HepG2 (cell line): ENCODE measurements around the gene ZSCAN26. TPM values are rescaled to one million over a fixed set of nuclear protein-coding genes. Genes with fewer than 3 reads are reported as not detected.

Experiments used
- ATAC-seq: fragments of 200-7000 bp; cut with Tn5 transposase; 3 replicates; pipeline ENCODE4 v1.9.1; 2020; ENCODE audit warnings: mild to moderate bottlenecking, moderate library complexity
- BruUV-seq: library from RNA; stranded (reverse); fragments of 400-500 nt; replicated peaks from 2 replicates; lab custom pipeline; 2021; lab: Mats Ljungman, UMichigan
- CTCF ChIA-PET: fragments of 300-600 bp; formaldehyde crosslinking; extraction: SDS; loops from one replicate; lab custom pipeline; 2021; ENCODE audit warnings: low total read pairs, inconsistent platforms, low intra/inter-chr PET ratio; lab: Yijun Ruan, JAX
- POLR2A ChIA-PET: fragments of 350-600 bp; sonication (Branson Sonifier 250); formaldehyde crosslinking; loops from one replicate; lab custom pipeline; 2020; ENCODE audit warnings: antibody characterized with exemption, inconsistent platforms; lab: Yijun Ruan, JAX
- DNase-seq: peaks from one replicate; pipeline ENCODE4 v3.0.0-alpha.2; 2015; ENCODE audit warnings: low spot score
- FAIRE-seq: peaks from 3 replicates; lab custom pipeline; 2011; peaks lifted over from hg19 to GRCh38; lab: Jason Lieb, UNC
- H2AFZ ChIP-seq: one replicate; pipeline ENCODE4 v1.6.1; 2011; ENCODE audit warnings: low read length, inconsistent platforms
- H3K27ac ChIP-seq: fragments of 300-600 bp; 3 replicates; pipeline ENCODE4 v1.8.0; 2011; ENCODE audit warnings: mixed run types, mild to moderate bottlenecking, mixed read lengths, low read length, inconsistent platforms; ENCODE audit not compliant: insufficient read depth; ENCODE audit errors: extremely low read length
- H3K27me3 ChIP-seq, 2 experiments: fragments of 200-600 bp in 1 of 2; 2 replicates in 1 of 2; 3 replicates in 1 of 2; pipeline versions ENCODE4 v1.6.0 to v1.8.0; 2011; ENCODE audit warnings: low read length in 2 of 2, mild to moderate bottlenecking in 2 of 2, moderate library complexity in 2 of 2, inconsistent platforms in 1 of 2; ENCODE audit not compliant: insufficient read depth in 2 of 2, control insufficient read depth in 1 of 2
- H3K36me3 ChIP-seq, 2 experiments: fragments of 200-600 bp in 1 of 2; replicated peaks in 1 of 2; 2 replicates in 1 of 2; 3 replicates in 1 of 2; pipeline versions ENCODE4 v1.5.1 to v1.8.0; 2011; ENCODE audit warnings: low read length in 2 of 2, inconsistent platforms in 1 of 2; ENCODE audit not compliant: insufficient read depth in 2 of 2, control insufficient read depth in 1 of 2
- H3K4me1 ChIP-seq: 2 replicates; pipeline ENCODE4 v1.5.1; 2012; ENCODE audit warnings: low read length, inconsistent platforms; ENCODE audit not compliant: insufficient read depth
- H3K4me2 ChIP-seq: 2 replicates; pipeline ENCODE4 v1.6.0; 2011; ENCODE audit warnings: low read depth, low read length, inconsistent platforms
- H3K4me3 ChIP-seq, 3 experiments: fragments of 200-600 bp in 1 of 3; sonication (generic), shearing (Covaris generic) in 1 of 3; replicated peaks in 1 of 3; 2 replicates each; pipeline ENCODE4 v1.5.1; 2011 to 2016; ENCODE audit warnings: low read length in 3 of 3, inconsistent platforms in 2 of 3, low read depth in 2 of 3, mild to moderate bottlenecking in 2 of 3, control low read depth in 1 of 3, mixed read lengths in 1 of 3; ENCODE audit not compliant: insufficient read depth in 1 of 3
- H3K79me2 ChIP-seq: one replicate; pipeline ENCODE4 v1.6.1; 2011; ENCODE audit warnings: low read length, inconsistent platforms; ENCODE audit not compliant: insufficient read depth
- H3K9ac ChIP-seq: 2 replicates; pipeline ENCODE4 v1.6.0; 2011; ENCODE audit warnings: mild to moderate bottlenecking, low read depth, low read length, inconsistent platforms; ENCODE audit not compliant: insufficient read depth
- H3K9me3 ChIP-seq: 2 replicates; pipeline ENCODE4 v1.5.1; 2012; ENCODE audit warnings: mild to moderate bottlenecking, low read length
- H4K20me1 ChIP-seq: 2 replicates; pipeline ENCODE4 v1.6.0; 2011; ENCODE audit warnings: inconsistent platforms, mild to moderate bottlenecking, low read length, moderate library complexity; ENCODE audit not compliant: insufficient read depth
- ATF7 ChIP-seq, 2 experiments: fragments of 450-650 bp in 1 of 2; sonication (generic) in 1 of 2; formaldehyde crosslinking in 1 of 2; IDR thresholded peaks; 2 replicates each; pipeline versions ENCODE4 v1.4.0 to v1.6.1; 2016 to 2020; ENCODE audit warnings: antibody characterized with exemption in 1 of 2, mild to moderate bottlenecking in 1 of 2, missing genetic modification reagents in 1 of 2
- HNRNPK ChIP-seq: fragments of 200-400 bp; formaldehyde crosslinking; IDR thresholded peaks from 2 replicates; pipeline ENCODE4 v1.6.1; 2018; ENCODE audit warnings: low read length, low read depth, moderate library complexity, mild to moderate bottlenecking; ENCODE audit not compliant: poor library complexity, severe bottlenecking
- HNRNPL ChIP-seq: fragments of 200-400 bp; formaldehyde crosslinking; IDR thresholded peaks from 2 replicates; pipeline ENCODE4 v1.6.1; 2017; ENCODE audit warnings: mild to moderate bottlenecking, low read depth, low read length
- PHB2 ChIP-seq: fragments of 450-650 bp; IDR thresholded peaks from 2 replicates; pipeline ENCODE4 v1.6.1; 2018; ENCODE audit not compliant: partially characterized antibody
- PRPF4 ChIP-seq: fragments of 200-400 bp; formaldehyde crosslinking; IDR thresholded peaks from 2 replicates; pipeline ENCODE4 v1.6.1; 2016; ENCODE audit warnings: low read length, low read depth; ENCODE audit not compliant: poor library complexity, severe bottlenecking
- RXRA ChIP-seq: sonication (generic); formaldehyde crosslinking; IDR thresholded peaks from 2 replicates; pipeline ENCODE4 v1.5.1; 2020; ENCODE audit warnings: missing genetic modification reagents
- ZBTB38 ChIP-seq: sonication (generic); formaldehyde crosslinking; IDR thresholded peaks from 2 replicates; pipeline ENCODE4 v1.5.1; 2020; ENCODE audit warnings: mild to moderate bottlenecking, missing genetic modification reagents
- ZNF670 ChIP-seq: sonication (generic); formaldehyde crosslinking; IDR thresholded peaks from 2 replicates; pipeline ENCODE4 v1.8.0; 2022; ENCODE audit warnings: mild to moderate bottlenecking, missing genetic modification reagents, borderline replicate concordance
- ZNF883 ChIP-seq: sonication (generic); formaldehyde crosslinking; IDR thresholded peaks from 2 replicates; pipeline ENCODE4 v1.5.1; 2020; ENCODE audit warnings: mild to moderate bottlenecking, missing genetic modification reagents; ENCODE audit errors: not compliant biosample characterization
- WGBS: methylation state at CpG from one replicate; pipeline ENCODE4 v1.1.6; 2017; ENCODE audit warnings: low lambda C conversion rate; 5-methylcytosine and 5-hydroxymethylcytosine counted together
- in situ Hi-C: cut with HindIII; loops from 2 replicates; pipeline ENCODE4 v1.10.0; 2017; ENCODE audit warnings: low pct_unique_long_range_greater_than_20kb; ENCODE audit not compliant: extremely low pct_ligation_motif_present
- intact Hi-C: fragments of 100-400 bp; cut with micrococcal nuclease; formaldehyde crosslinking; loops from one replicate; pipeline ENCODE4 v1.10.0; 2022; ENCODE audit not compliant: unreplicated experiment
- polyA plus RNA-seq, 8 experiments: library from polyadenylated mRNA; depleted of rRNA in 3 of 8; stranded (reverse) in 7 of 8; unstranded in 1 of 8; fragments of >200 nt; fragmentation: Illumina TruSeq in 4 of 8; extraction: Trizol in 4 of 8; gene quantifications; 2 replicates each; pipeline versions ENCODE4 v1.2.1 to v1.2.3, GENCODE V29; 2011 to 2016; ENCODE audit warnings: low read depth in 4 of 8, missing spikeins in 1 of 8, mixed read lengths in 1 of 8; ENCODE audit not compliant: insufficient read depth in 1 of 8
- total RNA-seq, 5 experiments: library from RNA; depleted of rRNA; stranded (reverse); fragments of >200 nt; fragmentation: Illumina TruSeq; extraction: Trizol; gene quantifications; 2 replicates each; pipeline ENCODE4 v1.2.3, GENCODE V29; 2016; ENCODE audit warnings: low read depth in 1 of 5
- TF ChIP-seq, protein P1 (sequence below): IDR thresholded peaks from 2 replicates; pipeline ENCODE4 v1.6.1; 2012; ENCODE audit warnings: inconsistent platforms
- TF ChIP-seq, protein P2 (sequence below): sonication (generic); formaldehyde crosslinking; IDR thresholded peaks from 2 replicates; pipeline ENCODE4 v1.5.1; 2020; ENCODE audit warnings: mild to moderate bottlenecking, missing genetic modification reagents, borderline replicate concordance
- TF ChIP-seq, protein P3 (sequence below): sonication (generic); formaldehyde crosslinking; IDR thresholded peaks from 2 replicates; pipeline ENCODE4 v1.4.0; 2020; ENCODE audit warnings: mild to moderate bottlenecking, missing genetic modification reagents

Gene ZSCAN26
- total and polyA plus RNA-seq, 2 of the 13 experiments (the other 11 are each of a cell fraction or from before 2014, with no cell fraction given) = 12.0 to 15.6 TPM

DNA sequence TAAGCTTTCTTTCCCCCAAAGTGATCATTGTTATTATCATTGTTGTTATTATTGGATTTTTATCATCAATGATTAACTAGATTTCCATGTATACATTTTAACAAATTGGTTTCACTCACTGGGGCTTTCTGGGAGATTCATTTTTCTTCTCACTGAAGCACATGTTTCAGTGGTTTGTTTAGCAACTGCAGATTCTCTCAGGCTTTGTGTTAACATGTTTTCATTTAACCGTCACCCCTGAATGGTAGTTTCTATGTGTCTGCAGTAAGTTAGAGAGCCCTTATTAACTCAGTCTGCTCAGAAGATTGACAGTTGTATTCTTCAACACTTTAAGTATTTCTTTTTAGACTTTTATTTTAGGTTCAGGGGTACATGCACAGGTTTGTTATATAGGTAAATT lies 27.3 kb upstream of the ZSCAN26 start:
- CTCF ChIA-PET = no interaction called here
- intact Hi-C loops = no loop called here
- H4K20me1 ChIP-seq = no peaks in the 10 kb centered on the region
- no peaks in the 10 kb centered on the region for H3K27me3 ChIP-seq
- no peak overlapping the region for H3K4me3 ChIP-seq
- no TSS peak for BruUV-seq
- peaks cover 0 to 2% of the 10 kb centered on the region in 2 experiments; a peak in 3 of 5 replicates for H3K36me3 ChIP-seq
- no peaks in the 10 kb centered on the region for H3K9me3 ChIP-seq
- H3K4me1 ChIP-seq = no peaks in the 10 kb centered on the region
- TF ChIP-seq HNRNPL (no peak), PHB2 (no peak), ATF7 (IDR thresholded peaks at IDR 0.05) (no peak), ATF7 (CRISPR knock-in tag; IDR thresholded peaks at IDR 0.05) (no peak), HNRNPK (no peak), ZNF670 (no peak), ZNF883 (CRISPR knock-in tag) (no peak), PRPF4 (no peak), RXRA (CRISPR knock-in tag) (no peak), ZBTB38 (CRISPR knock-in tag) (no peak)
- TF ChIP-seq, protein P1, sequence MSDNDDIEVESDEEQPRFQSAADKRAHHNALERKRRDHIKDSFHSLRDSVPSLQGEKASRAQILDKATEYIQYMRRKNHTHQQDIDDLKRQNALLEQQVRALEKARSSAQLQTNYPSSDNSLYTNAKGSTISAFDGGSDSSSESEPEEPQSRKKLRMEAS = no peak
- TF ChIP-seq, protein P2, sequence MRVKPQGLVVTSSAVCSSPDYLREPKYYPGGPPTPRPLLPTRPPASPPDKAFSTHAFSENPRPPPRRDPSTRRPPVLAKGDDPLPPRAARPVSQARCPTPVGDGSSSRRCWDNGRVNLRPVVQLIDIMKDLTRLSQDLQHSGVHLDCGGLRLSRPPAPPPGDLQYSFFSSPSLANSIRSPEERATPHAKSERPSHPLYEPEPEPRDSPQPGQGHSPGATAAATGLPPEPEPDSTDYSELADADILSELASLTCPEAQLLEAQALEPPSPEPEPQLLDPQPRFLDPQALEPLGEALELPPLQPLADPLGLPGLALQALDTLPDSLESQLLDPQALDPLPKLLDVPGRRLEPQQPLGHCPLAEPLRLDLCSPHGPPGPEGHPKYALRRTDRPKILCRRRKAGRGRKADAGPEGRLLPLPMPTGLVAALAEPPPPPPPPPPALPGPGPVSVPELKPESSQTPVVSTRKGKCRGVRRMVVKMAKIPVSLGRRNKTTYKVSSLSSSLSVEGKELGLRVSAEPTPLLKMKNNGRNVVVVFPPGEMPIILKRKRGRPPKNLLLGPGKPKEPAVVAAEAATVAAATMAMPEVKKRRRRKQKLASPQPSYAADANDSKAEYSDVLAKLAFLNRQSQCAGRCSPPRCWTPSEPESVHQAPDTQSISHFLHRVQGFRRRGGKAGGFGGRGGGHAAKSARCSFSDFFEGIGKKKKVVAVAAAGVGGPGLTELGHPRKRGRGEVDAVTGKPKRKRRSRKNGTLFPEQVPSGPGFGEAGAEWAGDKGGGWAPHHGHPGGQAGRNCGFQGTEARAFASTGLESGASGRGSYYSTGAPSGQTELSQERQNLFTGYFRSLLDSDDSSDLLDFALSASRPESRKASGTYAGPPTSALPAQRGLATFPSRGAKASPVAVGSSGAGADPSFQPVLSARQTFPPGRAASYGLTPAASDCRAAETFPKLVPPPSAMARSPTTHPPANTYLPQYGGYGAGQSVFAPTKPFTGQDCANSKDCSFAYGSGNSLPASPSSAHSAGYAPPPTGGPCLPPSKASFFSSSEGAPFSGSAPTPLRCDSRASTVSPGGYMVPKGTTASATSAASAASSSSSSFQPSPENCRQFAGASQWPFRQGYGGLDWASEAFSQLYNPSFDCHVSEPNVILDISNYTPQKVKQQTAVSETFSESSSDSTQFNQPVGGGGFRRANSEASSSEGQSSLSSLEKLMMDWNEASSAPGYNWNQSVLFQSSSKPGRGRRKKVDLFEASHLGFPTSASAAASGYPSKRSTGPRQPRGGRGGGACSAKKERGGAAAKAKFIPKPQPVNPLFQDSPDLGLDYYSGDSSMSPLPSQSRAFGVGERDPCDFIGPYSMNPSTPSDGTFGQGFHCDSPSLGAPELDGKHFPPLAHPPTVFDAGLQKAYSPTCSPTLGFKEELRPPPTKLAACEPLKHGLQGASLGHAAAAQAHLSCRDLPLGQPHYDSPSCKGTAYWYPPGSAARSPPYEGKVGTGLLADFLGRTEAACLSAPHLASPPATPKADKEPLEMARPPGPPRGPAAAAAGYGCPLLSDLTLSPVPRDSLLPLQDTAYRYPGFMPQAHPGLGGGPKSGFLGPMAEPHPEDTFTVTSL = no peak
- TF ChIP-seq, protein P3, sequence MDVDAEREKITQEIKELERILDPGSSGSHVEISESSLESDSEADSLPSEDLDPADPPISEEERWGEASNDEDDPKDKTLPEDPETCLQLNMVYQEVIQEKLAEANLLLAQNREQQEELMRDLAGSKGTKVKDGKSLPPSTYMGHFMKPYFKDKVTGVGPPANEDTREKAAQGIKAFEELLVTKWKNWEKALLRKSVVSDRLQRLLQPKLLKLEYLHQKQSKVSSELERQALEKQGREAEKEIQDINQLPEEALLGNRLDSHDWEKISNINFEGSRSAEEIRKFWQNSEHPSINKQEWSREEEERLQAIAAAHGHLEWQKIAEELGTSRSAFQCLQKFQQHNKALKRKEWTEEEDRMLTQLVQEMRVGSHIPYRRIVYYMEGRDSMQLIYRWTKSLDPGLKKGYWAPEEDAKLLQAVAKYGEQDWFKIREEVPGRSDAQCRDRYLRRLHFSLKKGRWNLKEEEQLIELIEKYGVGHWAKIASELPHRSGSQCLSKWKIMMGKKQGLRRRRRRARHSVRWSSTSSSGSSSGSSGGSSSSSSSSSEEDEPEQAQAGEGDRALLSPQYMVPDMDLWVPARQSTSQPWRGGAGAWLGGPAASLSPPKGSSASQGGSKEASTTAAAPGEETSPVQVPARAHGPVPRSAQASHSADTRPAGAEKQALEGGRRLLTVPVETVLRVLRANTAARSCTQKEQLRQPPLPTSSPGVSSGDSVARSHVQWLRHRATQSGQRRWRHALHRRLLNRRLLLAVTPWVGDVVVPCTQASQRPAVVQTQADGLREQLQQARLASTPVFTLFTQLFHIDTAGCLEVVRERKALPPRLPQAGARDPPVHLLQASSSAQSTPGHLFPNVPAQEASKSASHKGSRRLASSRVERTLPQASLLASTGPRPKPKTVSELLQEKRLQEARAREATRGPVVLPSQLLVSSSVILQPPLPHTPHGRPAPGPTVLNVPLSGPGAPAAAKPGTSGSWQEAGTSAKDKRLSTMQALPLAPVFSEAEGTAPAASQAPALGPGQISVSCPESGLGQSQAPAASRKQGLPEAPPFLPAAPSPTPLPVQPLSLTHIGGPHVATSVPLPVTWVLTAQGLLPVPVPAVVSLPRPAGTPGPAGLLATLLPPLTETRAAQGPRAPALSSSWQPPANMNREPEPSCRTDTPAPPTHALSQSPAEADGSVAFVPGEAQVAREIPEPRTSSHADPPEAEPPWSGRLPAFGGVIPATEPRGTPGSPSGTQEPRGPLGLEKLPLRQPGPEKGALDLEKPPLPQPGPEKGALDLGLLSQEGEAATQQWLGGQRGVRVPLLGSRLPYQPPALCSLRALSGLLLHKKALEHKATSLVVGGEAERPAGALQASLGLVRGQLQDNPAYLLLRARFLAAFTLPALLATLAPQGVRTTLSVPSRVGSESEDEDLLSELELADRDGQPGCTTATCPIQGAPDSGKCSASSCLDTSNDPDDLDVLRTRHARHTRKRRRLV (CRISPR knock-in tag) = no peak
- no peak for ATAC-seq
- no peak for FAIRE-seq
- H3K9ac ChIP-seq = no peak overlapping the region
- in situ Hi-C loops = no loop called here
- H3K4me2 ChIP-seq = no peak overlapping the region
- WGBS = 94% methylated on average over 1 of the region's 1 CpG
- POLR2A ChIA-PET = no interaction called here
- no peak overlapping the region for H3K27ac ChIP-seq
- DNase-seq = no peak
- no peaks in the 10 kb centered on the region for H3K79me2 ChIP-seq
- H2AFZ ChIP-seq = no peak overlapping the region
